ENCODE data around the gene KIF26B. TPM values are rescaled to one million over a fixed set of nuclear protein-coding genes. Genes with fewer than 3 reads are reported as not detected.

Gene KIF26B
- polyA plus RNA-seq, 2 of the 4 experiments (the other 2 are of a cell fraction), result 0.01 to 0.04 TPM

DNA sequence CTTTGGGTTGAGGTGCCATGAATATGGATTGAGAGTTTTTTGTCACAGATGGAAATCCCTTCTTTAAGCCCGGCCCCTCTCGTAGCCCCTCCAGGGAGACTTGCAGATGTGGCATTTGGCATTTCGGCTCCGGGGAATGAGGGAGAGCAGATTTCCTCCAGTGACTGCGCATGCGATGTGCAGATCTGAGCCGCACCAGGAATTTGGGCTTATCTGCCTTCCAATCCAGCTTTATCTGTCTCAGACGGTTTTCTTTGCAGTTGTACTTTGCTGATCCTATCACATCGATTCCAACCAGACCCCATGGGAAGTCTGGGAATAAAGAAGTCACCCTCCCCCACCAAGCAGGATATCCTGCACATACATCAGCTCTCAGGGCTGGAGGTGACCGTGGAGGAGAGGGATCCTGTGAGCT lies 11.7 kb downstream of the KIF26B start:
- FAIRE-seq, result no peak
- no peak for ATAC-seq
- peak overlapping the region; percentile 17; the same call in 1 of the 3 replicates for H3K4me2 ChIP-seq
- POLR2A ChIA-PET, result no interaction called here
- H3K4me3 ChIP-seq, result no peak overlapping the region
- peaks cover 2% of the 10 kb centered on the region; the same call in 2 of the 3 replicates for H3K9me3 ChIP-seq
- no peak overlapping the region for H3K27ac ChIP-seq
- CTCF ChIA-PET, result interaction anchor here (3.5 to 4.6 kb wide), 2 partner anchors 10 to 13 kb away, joined by 15 to 32 read pairs; no protein-coding TSS in a partner anchor
- WGBS (ENCODE audit: missing lambda C conversion rate), result 46% methylated on average over 10 of the region's 10 CpGs
- no peak for TF ChIP-seq ZFP36 (IDR thresholded peaks at IDR 0.05; ENCODE audit: borderline replicate concordance, partially characterized antibody)
- TF ChIP-seq TP53 (CRISPR knock-in tag; IDR thresholded peaks at IDR 0.05), result no peak
- TF ChIP-seq, protein P1, sequence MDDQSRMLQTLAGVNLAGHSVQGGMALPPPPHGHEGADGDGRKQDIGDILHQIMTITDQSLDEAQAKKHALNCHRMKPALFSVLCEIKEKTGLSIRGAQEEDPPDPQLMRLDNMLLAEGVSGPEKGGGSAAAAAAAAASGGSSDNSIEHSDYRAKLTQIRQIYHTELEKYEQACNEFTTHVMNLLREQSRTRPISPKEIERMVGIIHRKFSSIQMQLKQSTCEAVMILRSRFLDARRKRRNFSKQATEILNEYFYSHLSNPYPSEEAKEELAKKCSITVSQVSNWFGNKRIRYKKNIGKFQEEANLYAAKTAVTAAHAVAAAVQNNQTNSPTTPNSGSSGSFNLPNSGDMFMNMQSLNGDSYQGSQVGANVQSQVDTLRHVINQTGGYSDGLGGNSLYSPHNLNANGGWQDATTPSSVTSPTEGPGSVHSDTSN (IDR thresholded peaks at IDR 0.05), result no peak
- no peak for TF ChIP-seq HOXA7 (CRISPR knock-in tag; IDR thresholded peaks at IDR 0.05)
- TF ChIP-seq NFE2L2 (conservative IDR thresholded peaks at IDR 0.05; ENCODE audit: low read length), result no peak
- no peak for TF ChIP-seq RCOR1 (IDR thresholded peaks at IDR 0.05; ENCODE audit: low read depth, low read length)
- TF ChIP-seq, protein P2, sequence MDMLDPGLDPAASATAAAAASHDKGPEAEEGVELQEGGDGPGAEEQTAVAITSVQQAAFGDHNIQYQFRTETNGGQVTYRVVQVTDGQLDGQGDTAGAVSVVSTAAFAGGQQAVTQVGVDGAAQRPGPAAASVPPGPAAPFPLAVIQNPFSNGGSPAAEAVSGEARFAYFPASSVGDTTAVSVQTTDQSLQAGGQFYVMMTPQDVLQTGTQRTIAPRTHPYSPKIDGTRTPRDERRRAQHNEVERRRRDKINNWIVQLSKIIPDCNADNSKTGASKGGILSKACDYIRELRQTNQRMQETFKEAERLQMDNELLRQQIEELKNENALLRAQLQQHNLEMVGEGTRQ (IDR thresholded peaks at IDR 0.05), result no peak
- no peak for TF ChIP-seq MAX (IDR thresholded peaks at IDR 0.05)
- no peak for TF ChIP-seq EP300 (IDR thresholded peaks at IDR 0.05)
- no peak for TF ChIP-seq KDM5A (IDR thresholded peaks at IDR 0.05)
- no peak for TF ChIP-seq MAFK (IDR thresholded peaks at IDR 0.05; ENCODE audit: partially characterized antibody)
- no peak for TF ChIP-seq CHD4 (IDR thresholded peaks at IDR 0.05; ENCODE audit: borderline replicate concordance)
- TF ChIP-seq HOXB5 (CRISPR knock-in tag; IDR thresholded peaks at IDR 0.05), result no peak
- TF ChIP-seq ESRRA (IDR thresholded peaks at IDR 0.05; ENCODE audit: borderline replicate concordance, low read length), result no peak
- DNase-seq (ENCODE audit: low read depth in 1 of 2, low spot score in 1 of 2), result no peak
- no peaks in the 10 kb centered on the region for H3K4me1 ChIP-seq

GRCh38 chr1:245168086-245168485 lies 13.3 kb downstream of the KIF26B start:
- TF ChIP-seq CHD4 (IDR thresholded peaks at IDR 0.05; ENCODE audit: borderline replicate concordance), result no peak
- no peak for TF ChIP-seq CEBPB (IDR thresholded peaks at IDR 0.05)
- TF ChIP-seq ESRRA (IDR thresholded peaks at IDR 0.05; ENCODE audit: borderline replicate concordance, low read length), result no peak
- TF ChIP-seq RAD21 (conservative IDR thresholded peaks at IDR 0.05 in 1 of 2, IDR thresholded peaks at IDR 0.05 in 1 of 2), result no peak
- TF ChIP-seq SREBF2 (IDR thresholded peaks at IDR 0.05), result no peak
- TF ChIP-seq MAFK (IDR thresholded peaks at IDR 0.05; ENCODE audit: partially characterized antibody), result no peak
- no peak for TF ChIP-seq KDM5A (IDR thresholded peaks at IDR 0.05)
- no peak for TF ChIP-seq MYC (IDR thresholded peaks at IDR 0.05; ENCODE audit: borderline replicate concordance, low read length)
- no peak for TF ChIP-seq POLR2A (IDR thresholded peaks at IDR 0.05; ENCODE audit: low read length)
- no peak for TF ChIP-seq HOXB5 (CRISPR knock-in tag; IDR thresholded peaks at IDR 0.05)
- TF ChIP-seq FOSL2 (IDR thresholded peaks at IDR 0.05), result no peak
- TF ChIP-seq FOSL2 (CRISPR knock-in tag; IDR thresholded peaks at IDR 0.05), result no peak
- no peak for TF ChIP-seq POLR2AphosphoS2 (conservative IDR thresholded peaks at IDR 0.05; ENCODE audit: low read length)
- no peak for TF ChIP-seq FOSB (CRISPR knock-in tag; IDR thresholded peaks at IDR 0.05)
- no peak for TF ChIP-seq MAX (IDR thresholded peaks at IDR 0.05)
- no peak for TF ChIP-seq FOXS1 (CRISPR knock-in tag; IDR thresholded peaks at IDR 0.05)
- no peak for TF ChIP-seq HOXB13 (CRISPR knock-in tag; IDR thresholded peaks at IDR 0.05; ENCODE audit: low read depth)
- H3K9me3 ChIP-seq, result no peaks in the 10 kb centered on the region; the same call in 2 of the 3 replicates
- WGBS (ENCODE audit: missing lambda C conversion rate), result 58% methylated on average over 13 of the region's 13 CpGs
- no peak overlapping the region for H3K4me3 ChIP-seq
- POLR2A ChIA-PET, result no interaction called here
- no peak overlapping the region for H3K4me2 ChIP-seq
- no peaks in the 10 kb centered on the region for H3K4me1 ChIP-seq
- FAIRE-seq (no peak), DNase-seq (ENCODE audit: low read depth in 1 of 2, low spot score in 1 of 2) (no peak), ATAC-seq (no peak)
- no peak overlapping the region for H3K27ac ChIP-seq
- CTCF ChIA-PET, result interaction anchor here (1.0 to 4.6 kb wide), 3 partner anchors 11 to 1327 kb away, joined by 3 to 32 read pairs (median 15); no protein-coding TSS in a partner anchor

All from A549 (cell line).